ENCODE data around the gene ZNF331. TPM values are rescaled to one million over a fixed set of nuclear protein-coding genes. Genes with fewer than 3 reads are reported as not detected.

Gene ZNF331
- total and polyA plus RNA-seq, 7 donors, result 3.6 to 26.8 (median 16.8) TPM

DNA sequence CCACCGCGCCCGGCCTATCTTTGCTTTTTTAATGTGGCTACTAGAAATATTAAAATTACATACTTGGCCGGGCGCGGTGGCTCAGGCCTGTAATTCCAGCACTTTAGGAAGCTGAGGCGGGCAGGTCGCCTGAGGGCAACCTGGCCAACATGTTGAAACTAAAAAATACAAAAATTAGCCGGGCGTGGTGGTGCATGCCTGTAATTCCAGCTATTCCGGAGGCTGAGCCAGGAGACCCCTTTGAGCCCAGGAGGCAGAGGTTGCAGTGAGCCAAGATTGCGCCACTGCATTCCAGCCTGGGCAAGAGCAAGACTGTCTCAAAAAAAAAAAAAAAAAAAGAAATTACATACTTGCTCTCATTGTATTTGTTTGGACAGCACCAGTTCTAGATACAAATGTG lies 59.1 kb downstream of the ZNF331 start:
- Histone ChIP-seq H3K27me3 (peaks cover 0 to 4% (median 0%) of the 10 kb centered on the region in 3 donors), H3K9me3 (no peaks in the 10 kb centered on the region), H3K4me3 (no peak overlapping the region), H3K36me3 (no peaks in the 10 kb centered on the region), H3K27ac (no peak overlapping the region), H3K4me1 (no peaks in the 10 kb centered on the region)
- intact Hi-C loops (cut with DNase I), result no loop called here
- 91 to 92% methylated on average over 12 of the region's 12 CpGs for WGBS, 2 donors
- TF ChIP-seq POLR2A (IDR thresholded peaks at IDR 0.05) (no peak), POLR2AphosphoS5 (IDR thresholded peaks at IDR 0.05) (no peak), EP300 (IDR thresholded peaks at IDR 0.05) (no peak)
- TF ChIP-seq, protein P1, sequence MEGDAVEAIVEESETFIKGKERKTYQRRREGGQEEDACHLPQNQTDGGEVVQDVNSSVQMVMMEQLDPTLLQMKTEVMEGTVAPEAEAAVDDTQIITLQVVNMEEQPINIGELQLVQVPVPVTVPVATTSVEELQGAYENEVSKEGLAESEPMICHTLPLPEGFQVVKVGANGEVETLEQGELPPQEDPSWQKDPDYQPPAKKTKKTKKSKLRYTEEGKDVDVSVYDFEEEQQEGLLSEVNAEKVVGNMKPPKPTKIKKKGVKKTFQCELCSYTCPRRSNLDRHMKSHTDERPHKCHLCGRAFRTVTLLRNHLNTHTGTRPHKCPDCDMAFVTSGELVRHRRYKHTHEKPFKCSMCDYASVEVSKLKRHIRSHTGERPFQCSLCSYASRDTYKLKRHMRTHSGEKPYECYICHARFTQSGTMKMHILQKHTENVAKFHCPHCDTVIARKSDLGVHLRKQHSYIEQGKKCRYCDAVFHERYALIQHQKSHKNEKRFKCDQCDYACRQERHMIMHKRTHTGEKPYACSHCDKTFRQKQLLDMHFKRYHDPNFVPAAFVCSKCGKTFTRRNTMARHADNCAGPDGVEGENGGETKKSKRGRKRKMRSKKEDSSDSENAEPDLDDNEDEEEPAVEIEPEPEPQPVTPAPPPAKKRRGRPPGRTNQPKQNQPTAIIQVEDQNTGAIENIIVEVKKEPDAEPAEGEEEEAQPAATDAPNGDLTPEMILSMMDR (IDR thresholded peaks at IDR 0.05), result no peak
- no peak for DNase-seq

DNA sequence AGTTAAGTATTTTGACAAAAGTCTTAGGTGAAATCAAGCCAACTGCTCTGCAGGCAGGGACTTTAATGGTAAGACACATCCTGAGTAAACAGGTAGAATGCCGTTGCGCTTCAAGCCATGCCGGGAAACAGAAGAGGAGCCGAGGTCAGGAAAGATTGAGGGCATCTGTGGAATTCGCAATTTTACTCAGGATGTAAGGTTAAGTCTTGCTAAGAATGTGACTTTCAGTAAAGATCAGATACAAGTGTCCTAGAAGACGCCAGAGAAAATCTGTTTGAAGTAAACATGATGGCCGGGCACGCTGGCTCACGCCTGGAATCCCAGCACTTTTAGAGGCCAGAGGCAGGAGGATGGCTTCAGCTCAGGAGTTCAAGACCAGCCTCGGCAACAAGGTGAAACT lies 60.4 kb downstream of the ZNF331 start:
- Histone ChIP-seq H3K27ac (no peak overlapping the region), H3K4me1 (no peaks in the 10 kb centered on the region), H3K36me3 (no peaks in the 10 kb centered on the region), H3K27me3 (peaks cover 0 to 4% (median 0%) of the 10 kb centered on the region in 3 donors), H3K4me3 (no peak overlapping the region), H3K9me3 (no peaks in the 10 kb centered on the region)
- no peak for DNase-seq
- intact Hi-C loops (cut with DNase I), result no loop called here
- TF ChIP-seq, protein P1 (IDR thresholded peaks at IDR 0.05), result no peak
- TF ChIP-seq EP300 (IDR thresholded peaks at IDR 0.05) (no peak), POLR2AphosphoS5 (IDR thresholded peaks at IDR 0.05) (no peak), POLR2A (IDR thresholded peaks at IDR 0.05) (no peak)
- 62 to 76% methylated on average over 10 of the region's 10 CpGs for WGBS, 2 donors

DNA sequence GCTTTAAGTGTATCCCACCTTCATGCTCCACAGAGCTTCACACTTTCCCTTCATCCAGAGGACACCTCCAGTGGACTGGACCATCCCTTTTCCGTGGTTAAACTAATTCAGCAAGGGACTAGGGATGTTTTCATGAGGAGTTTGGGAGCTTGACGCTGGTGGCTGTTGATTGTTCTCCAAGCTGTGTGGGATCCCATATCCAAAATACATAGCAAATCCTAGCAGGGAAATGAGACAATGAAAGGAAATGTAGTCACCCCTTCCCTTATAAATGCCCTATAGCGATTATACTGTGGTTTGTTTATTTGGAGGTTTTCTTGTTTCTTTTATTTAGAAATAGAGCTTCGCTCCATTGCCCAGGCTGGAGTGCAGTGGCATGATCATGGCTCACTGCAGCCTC lies 62.3 kb downstream of the ZNF331 start:
- DNase-seq, result no peak
- WGBS, 2 donors, result 86 to 88% methylated on average over 4 of the region's 4 CpGs
- intact Hi-C loops (cut with DNase I), result no loop called here

DNA sequence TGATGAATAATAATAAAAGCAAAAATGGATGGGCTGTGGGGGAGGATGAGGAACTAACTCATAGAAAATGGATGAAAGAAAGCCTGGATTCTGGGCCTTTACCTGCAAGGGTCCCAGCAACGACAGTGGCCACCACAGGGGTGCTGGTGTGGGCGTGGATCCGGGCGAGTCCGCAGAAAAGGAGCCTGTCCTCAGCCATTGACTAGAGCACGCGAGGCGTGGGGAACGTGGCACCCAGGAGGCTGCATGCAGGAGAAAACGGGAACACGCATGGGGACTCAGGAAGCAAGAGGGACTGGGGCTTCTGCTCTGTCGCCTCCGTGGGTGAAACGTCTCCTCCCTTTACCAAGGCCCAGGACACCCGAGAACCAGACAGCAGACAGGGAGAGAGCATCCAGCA lies 68.1 kb downstream of the ZNF331 start:
- no peaks in the 10 kb centered on the region for H3K36me3 ChIP-seq
- H3K27ac ChIP-seq, result no peak overlapping the region
- no peaks in the 10 kb centered on the region for H3K27me3 ChIP-seq
- WGBS, 2 donors, result 89 to 92% methylated on average over 15 of the region's 15 CpGs
- H3K9me3 ChIP-seq, result no peaks in the 10 kb centered on the region
- intact Hi-C loops (cut with DNase I), result no loop called here
- DNase-seq, result no peak
- H3K4me3 ChIP-seq, result no peak overlapping the region
- no peaks in the 10 kb centered on the region for H3K4me1 ChIP-seq
- no peak for TF ChIP-seq POLR2AphosphoS5 (IDR thresholded peaks at IDR 0.05)
- TF ChIP-seq EP300 (IDR thresholded peaks at IDR 0.05), result no peak
- no peak for TF ChIP-seq POLR2A (IDR thresholded peaks at IDR 0.05)
- TF ChIP-seq, protein P1 (IDR thresholded peaks at IDR 0.05), result no peak

More for the DNA sequence above, 62.3 kb downstream of the ZNF331 start:
- no peaks in the 10 kb centered on the region for H3K4me1 ChIP-seq
- no peak overlapping the region for H3K4me3 ChIP-seq
- no peaks in the 10 kb centered on the region for H3K9me3 ChIP-seq
- H3K27me3 ChIP-seq, result peaks cover 0 to 4% (median 0%) of the 10 kb centered on the region in 3 donors
- no peaks in the 10 kb centered on the region for H3K36me3 ChIP-seq
- no peak for TF ChIP-seq EP300 (IDR thresholded peaks at IDR 0.05)
- TF ChIP-seq POLR2AphosphoS5 (IDR thresholded peaks at IDR 0.05), result no peak
- no peak for TF ChIP-seq POLR2A (IDR thresholded peaks at IDR 0.05)
- TF ChIP-seq, protein P1 (IDR thresholded peaks at IDR 0.05), result no peak
- no peak overlapping the region for H3K27ac ChIP-seq

DNA sequence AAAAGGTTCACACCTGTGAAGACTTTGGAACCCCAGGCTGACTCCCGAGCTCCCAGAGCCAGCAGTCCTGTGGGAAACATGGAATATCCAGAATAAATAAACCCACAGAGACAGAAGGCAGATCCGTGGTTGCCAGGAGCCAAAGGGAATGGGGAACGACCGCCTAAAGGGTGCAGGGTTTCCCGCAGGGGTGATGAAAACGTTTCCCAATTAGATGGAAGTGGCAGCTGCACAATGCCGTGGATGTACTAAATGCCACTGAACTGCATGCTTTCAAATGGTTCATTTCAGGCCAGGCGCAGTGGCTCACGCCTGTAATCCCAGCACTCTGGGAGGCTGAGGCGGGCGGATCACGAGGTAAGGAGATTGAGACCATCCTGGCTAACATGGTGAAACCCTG lies 70.4 kb downstream of the ZNF331 start:
- intact Hi-C loops (cut with DNase I), result no loop called here
- no peak for TF ChIP-seq POLR2AphosphoS5 (IDR thresholded peaks at IDR 0.05)
- no peak for TF ChIP-seq EP300 (IDR thresholded peaks at IDR 0.05)
- no peak for TF ChIP-seq POLR2A (IDR thresholded peaks at IDR 0.05)
- TF ChIP-seq, protein P1 (IDR thresholded peaks at IDR 0.05), result no peak
- H3K9me3 ChIP-seq, result no peaks in the 10 kb centered on the region
- no peaks in the 10 kb centered on the region for H3K4me1 ChIP-seq
- no peaks in the 10 kb centered on the region for H3K36me3 ChIP-seq
- H3K27ac ChIP-seq, result no peak overlapping the region
- peaks cover 0 to 12% (median 0%) of the 10 kb centered on the region in 3 donors for H3K27me3 ChIP-seq
- no peak overlapping the region for H3K4me3 ChIP-seq
- WGBS, 2 donors, result 84 to 92% methylated on average over 12 of the region's 12 CpGs
- no peak for DNase-seq

Measured in sigmoid colon (tissue), 7 donors.